Activated naive CD4-positive, alpha-beta T cell (primary cell): ENCODE results near the gene LIAS.

ENCODE experiments used
- DNase-seq, 4 experiments: peaks; one replicate each; lab custom pipeline; 2025; lab: John Stamatoyannopoulos, UW

Gene LIAS

DNA sequence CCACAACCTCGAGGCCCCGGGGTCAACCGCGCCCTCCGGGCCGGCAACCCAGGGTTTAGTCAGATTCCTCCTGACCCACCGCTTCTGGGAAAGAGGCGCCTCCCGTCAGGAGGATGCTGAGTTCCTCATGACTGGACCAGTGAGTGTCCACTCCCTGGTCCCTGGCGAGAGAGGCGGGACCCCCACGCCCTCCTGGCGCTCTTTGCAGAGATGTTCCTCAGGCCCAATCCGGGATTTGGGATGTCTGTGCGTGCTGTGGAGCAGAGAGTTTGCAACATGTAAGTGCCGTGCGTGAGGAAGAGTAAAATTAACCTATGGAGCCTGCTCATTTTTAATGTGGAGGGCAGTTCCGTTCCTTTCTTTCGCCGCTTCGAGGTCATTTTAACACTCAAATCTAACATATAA, 69.2 kb downstream of the LIAS start:
- DNase-seq, result peak in 1 of 4 experiments; percentile 15
